ENCODE measurements around the gene ZNF350. TPM values are rescaled to one million over a fixed set of nuclear protein-coding genes. Genes with fewer than 3 reads are reported as not detected.
"Not testable (repeated sequence)": the region's sequence is repeated elsewhere in the genome, so short reads cannot be mapped to it uniquely, and the experiment has no call there.

Gene ZNF350
- total and polyA plus RNA-seq, 2 of the 13 experiments (the other 11 are each of a cell fraction or from before 2014, with no cell fraction given), result 3.7 to 6.9 TPM

GRCh38 chr19:51957846-51958245, 28.8 kb downstream of the ZNF350 start (continued):
- TF ChIP-seq, protein P1, sequence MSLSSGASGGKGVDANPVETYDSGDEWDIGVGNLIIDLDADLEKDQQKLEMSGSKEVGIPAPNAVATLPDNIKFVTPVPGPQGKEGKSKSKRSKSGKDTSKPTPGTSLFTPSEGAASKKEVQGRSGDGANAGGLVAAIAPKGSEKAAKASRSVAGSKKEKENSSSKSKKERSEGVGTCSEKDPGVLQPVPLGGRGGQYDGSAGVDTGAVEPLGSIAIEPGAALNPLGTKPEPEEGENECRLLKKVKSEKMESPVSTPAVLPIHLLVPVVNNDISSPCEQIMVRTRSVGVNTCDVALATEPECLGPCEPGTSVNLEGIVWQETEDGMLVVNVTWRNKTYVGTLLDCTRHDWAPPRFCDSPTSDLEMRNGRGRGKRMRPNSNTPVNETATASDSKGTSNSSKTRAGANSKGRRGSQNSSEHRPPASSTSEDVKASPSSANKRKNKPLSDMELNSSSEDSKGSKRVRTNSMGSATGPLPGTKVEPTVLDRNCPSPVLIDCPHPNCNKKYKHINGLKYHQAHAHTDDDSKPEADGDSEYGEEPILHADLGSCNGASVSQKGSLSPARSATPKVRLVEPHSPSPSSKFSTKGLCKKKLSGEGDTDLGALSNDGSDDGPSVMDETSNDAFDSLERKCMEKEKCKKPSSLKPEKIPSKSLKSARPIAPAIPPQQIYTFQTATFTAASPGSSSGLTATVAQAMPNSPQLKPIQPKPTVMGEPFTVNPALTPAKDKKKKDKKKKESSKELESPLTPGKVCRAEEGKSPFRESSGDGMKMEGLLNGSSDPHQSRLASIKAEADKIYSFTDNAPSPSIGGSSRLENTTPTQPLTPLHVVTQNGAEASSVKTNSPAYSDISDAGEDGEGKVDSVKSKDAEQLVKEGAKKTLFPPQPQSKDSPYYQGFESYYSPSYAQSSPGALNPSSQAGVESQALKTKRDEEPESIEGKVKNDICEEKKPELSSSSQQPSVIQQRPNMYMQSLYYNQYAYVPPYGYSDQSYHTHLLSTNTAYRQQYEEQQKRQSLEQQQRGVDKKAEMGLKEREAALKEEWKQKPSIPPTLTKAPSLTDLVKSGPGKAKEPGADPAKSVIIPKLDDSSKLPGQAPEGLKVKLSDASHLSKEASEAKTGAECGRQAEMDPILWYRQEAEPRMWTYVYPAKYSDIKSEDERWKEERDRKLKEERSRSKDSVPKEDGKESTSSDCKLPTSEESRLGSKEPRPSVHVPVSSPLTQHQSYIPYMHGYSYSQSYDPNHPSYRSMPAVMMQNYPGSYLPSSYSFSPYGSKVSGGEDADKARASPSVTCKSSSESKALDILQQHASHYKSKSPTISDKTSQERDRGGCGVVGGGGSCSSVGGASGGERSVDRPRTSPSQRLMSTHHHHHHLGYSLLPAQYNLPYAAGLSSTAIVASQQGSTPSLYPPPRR (CRISPR knock-in tag; IDR thresholded peaks at IDR 0.05; ENCODE audit: borderline replicate concordance), result peak; percentile 31; the same call in 1 of the 2 replicates
- TF ChIP-seq HDAC2 (CRISPR knock-in tag; IDR thresholded peaks at IDR 0.05), result 0 out of 2 replicates have a peak, but pooled peaks have one; percentile 13
- peak; percentile 41; the same call in 1 of the 2 replicates for TF ChIP-seq RXRA (CRISPR knock-in tag; IDR thresholded peaks at IDR 0.05)
- TF ChIP-seq FOXA1 (IDR thresholded peaks at IDR 0.05), result not testable (repeated sequence)
- TF ChIP-seq FOXA1 (CRISPR knock-in tag; IDR thresholded peaks at IDR 0.05), result peak; percentile 67
- TF ChIP-seq SAP130 (CRISPR knock-in tag; IDR thresholded peaks at IDR 0.05; ENCODE audit: low read depth), result peak; percentile 57
- TF ChIP-seq MED1 (CRISPR knock-in tag; IDR thresholded peaks at IDR 0.05), result peak; percentile 51
- peak; percentile 29; the same call in 1 of the 2 replicates for TF ChIP-seq ZFX (CRISPR knock-in tag; IDR thresholded peaks at IDR 0.05; ENCODE audit: low read depth)
- TF ChIP-seq FOXA3 (CRISPR knock-in tag; IDR thresholded peaks at IDR 0.05), result peak; percentile 64
- peak; percentile 21; the same call in 1 of the 2 replicates for TF ChIP-seq RARA (CRISPR knock-in tag; IDR thresholded peaks at IDR 0.05)
- TF ChIP-seq ARID5B (CRISPR knock-in tag; IDR thresholded peaks at IDR 0.05), result peak; percentile 72
- TF ChIP-seq SALL1 (CRISPR knock-in tag; IDR thresholded peaks at IDR 0.05), result peak; percentile 28; the same call in 1 of the 2 replicates
- peak; percentile 90 for TF ChIP-seq PPARG (CRISPR knock-in tag; conservative IDR thresholded peaks at IDR 0.05)
- TF ChIP-seq HNF1A (IDR thresholded peaks at IDR 0.05; ENCODE audit: low read depth), result peak; percentile 62
- peak; percentile 88 for TF ChIP-seq HNF1A (CRISPR knock-in tag; IDR thresholded peaks at IDR 0.05; ENCODE audit: borderline replicate concordance)
- peak; percentile 36; the same call in 1 of the 2 replicates for TF ChIP-seq POGZ (CRISPR knock-in tag; IDR thresholded peaks at IDR 0.05)
- TF ChIP-seq SOX5 (CRISPR knock-in tag; IDR thresholded peaks at IDR 0.05; ENCODE audit: borderline replicate concordance), result peak; percentile 75

Data from HepG2 (cell line).